ENCODE results near the gene ABCC4. TPM values are rescaled to one million over a fixed set of nuclear protein-coding genes. Genes with fewer than 3 reads are reported as not detected.

The ABCC4 gene
- polyA plus RNA-seq, 1 donor from 2014 or later: 2.4 TPM

DNA sequence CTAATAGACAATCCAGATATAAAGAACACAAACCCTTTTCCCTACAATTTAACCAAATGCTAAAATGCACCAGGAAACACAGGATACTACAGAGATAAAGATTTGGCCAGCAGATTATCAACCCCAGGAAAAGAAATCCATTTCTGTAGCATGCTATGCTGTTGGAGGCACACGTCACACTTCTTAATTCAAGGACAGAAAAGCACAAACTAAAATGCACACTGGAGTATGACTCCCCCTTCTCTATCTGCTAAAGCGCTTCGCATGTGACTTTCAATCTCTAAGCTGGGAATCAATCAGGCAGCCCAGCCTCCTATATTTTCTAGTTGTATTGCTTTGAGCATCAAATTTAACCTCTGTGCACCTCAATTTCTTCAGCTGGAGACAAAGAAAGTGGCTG, 22.2 kb downstream of the ABCC4 start:
- H3K27me3 ChIP-seq (ENCODE audit: insufficient read depth, low read depth, low read length): no peaks in the 10 kb centered on the region
- H3K9me3 ChIP-seq (ENCODE audit: low read length): no peaks in the 10 kb centered on the region
- H3K4me2 ChIP-seq (ENCODE audit: low read length): no peak overlapping the region
- H3K79me2 ChIP-seq (replicated peaks; ENCODE audit: insufficient read depth, low read length): no peaks in the 10 kb centered on the region
- H3K4me3 ChIP-seq (ENCODE audit: low read length): no peak overlapping the region
- no peaks in the 10 kb centered on the region for H3K36me3 ChIP-seq (ENCODE audit: insufficient read depth, low read length)
- no peak overlapping the region for H3K9ac ChIP-seq (ENCODE audit: low read length)
- TF ChIP-seq EZH2 (IDR thresholded peaks at IDR 0.05; ENCODE audit: borderline replicate concordance, insufficient read depth, low read length, poor library complexity, severe bottlenecking): no peak
- TF ChIP-seq RAD21 (conservative IDR thresholded peaks at IDR 0.05): no peak
- TF ChIP-seq, protein P1, sequence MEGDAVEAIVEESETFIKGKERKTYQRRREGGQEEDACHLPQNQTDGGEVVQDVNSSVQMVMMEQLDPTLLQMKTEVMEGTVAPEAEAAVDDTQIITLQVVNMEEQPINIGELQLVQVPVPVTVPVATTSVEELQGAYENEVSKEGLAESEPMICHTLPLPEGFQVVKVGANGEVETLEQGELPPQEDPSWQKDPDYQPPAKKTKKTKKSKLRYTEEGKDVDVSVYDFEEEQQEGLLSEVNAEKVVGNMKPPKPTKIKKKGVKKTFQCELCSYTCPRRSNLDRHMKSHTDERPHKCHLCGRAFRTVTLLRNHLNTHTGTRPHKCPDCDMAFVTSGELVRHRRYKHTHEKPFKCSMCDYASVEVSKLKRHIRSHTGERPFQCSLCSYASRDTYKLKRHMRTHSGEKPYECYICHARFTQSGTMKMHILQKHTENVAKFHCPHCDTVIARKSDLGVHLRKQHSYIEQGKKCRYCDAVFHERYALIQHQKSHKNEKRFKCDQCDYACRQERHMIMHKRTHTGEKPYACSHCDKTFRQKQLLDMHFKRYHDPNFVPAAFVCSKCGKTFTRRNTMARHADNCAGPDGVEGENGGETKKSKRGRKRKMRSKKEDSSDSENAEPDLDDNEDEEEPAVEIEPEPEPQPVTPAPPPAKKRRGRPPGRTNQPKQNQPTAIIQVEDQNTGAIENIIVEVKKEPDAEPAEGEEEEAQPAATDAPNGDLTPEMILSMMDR (IDR thresholded peaks at IDR 0.05; ENCODE audit: poor library complexity, severe bottlenecking): no peak
- no peak for TF ChIP-seq MXI1 (conservative IDR thresholded peaks at IDR 0.05; ENCODE audit: poor library complexity, severe bottlenecking)
- no peak for TF ChIP-seq SMC3 (conservative IDR thresholded peaks at IDR 0.05; ENCODE audit: poor library complexity)
- H3F3A ChIP-seq (ENCODE audit: insufficient read depth, low read length, poor library complexity, severe bottlenecking): no peaks in the 10 kb centered on the region
- H3K9me2 ChIP-seq (ENCODE audit: insufficient read depth, low read length): no peaks in the 10 kb centered on the region
- H2AFZ ChIP-seq (ENCODE audit: low read depth, low read length): no peak overlapping the region
- no peak overlapping the region for H3K27ac ChIP-seq (ENCODE audit: low read length)
- no peaks in the 10 kb centered on the region for H4K20me1 ChIP-seq (ENCODE audit: insufficient read depth)

DNA sequence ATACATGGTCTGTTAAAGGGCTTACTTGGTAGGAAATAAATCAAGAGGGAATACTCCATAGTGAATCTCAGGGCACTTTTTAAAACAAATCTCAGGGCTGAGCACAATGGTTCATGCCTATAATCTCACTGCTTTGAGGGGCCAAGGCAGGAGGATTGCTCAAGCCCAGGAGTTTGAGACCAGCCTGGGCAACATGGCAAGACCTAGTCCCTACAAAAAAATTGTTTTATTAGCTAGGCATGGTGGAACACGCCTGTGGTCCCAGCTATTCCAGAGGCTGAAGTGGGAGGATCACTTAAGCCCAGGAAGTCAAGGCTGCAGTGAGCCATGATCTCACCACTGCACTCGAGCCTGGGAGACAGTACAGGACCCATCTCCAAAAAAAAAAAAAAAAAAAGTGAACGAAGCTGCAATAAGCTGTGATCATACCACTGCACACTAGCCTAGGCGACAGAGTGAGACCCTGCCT, 25.2 kb downstream of the ABCC4 start:
- no peaks in the 10 kb centered on the region for H3K9me3 ChIP-seq (ENCODE audit: low read length)
- no peaks in the 10 kb centered on the region for H3F3A ChIP-seq (ENCODE audit: insufficient read depth, low read length, poor library complexity, severe bottlenecking)
- H4K20me1 ChIP-seq (ENCODE audit: insufficient read depth): no peaks in the 10 kb centered on the region
- H3K9ac ChIP-seq (ENCODE audit: low read length): no peak overlapping the region
- H3K27ac ChIP-seq (ENCODE audit: low read length): no peak overlapping the region
- H3K79me2 ChIP-seq (replicated peaks; ENCODE audit: insufficient read depth, low read length): no peaks in the 10 kb centered on the region
- no peak overlapping the region for H3K4me3 ChIP-seq (ENCODE audit: low read length)
- H2AFZ ChIP-seq (ENCODE audit: low read depth, low read length): no peak overlapping the region
- H3K4me2 ChIP-seq (ENCODE audit: low read length): no peak overlapping the region
- TF ChIP-seq SMC3 (conservative IDR thresholded peaks at IDR 0.05; ENCODE audit: poor library complexity) (no peak), MXI1 (conservative IDR thresholded peaks at IDR 0.05; ENCODE audit: poor library complexity, severe bottlenecking) (no peak), EP300 (conservative IDR thresholded peaks at IDR 0.05; ENCODE audit: poor library complexity, severe bottlenecking) (no peak), POLR2AphosphoS5 (IDR thresholded peaks at IDR 0.05) (no peak)
- no peaks in the 10 kb centered on the region for H3K27me3 ChIP-seq (ENCODE audit: insufficient read depth, low read depth, low read length)
- H3K36me3 ChIP-seq (ENCODE audit: insufficient read depth, low read length): no peaks in the 10 kb centered on the region
- no peaks in the 10 kb centered on the region for H3K9me2 ChIP-seq (ENCODE audit: insufficient read depth, low read length)

DNA sequence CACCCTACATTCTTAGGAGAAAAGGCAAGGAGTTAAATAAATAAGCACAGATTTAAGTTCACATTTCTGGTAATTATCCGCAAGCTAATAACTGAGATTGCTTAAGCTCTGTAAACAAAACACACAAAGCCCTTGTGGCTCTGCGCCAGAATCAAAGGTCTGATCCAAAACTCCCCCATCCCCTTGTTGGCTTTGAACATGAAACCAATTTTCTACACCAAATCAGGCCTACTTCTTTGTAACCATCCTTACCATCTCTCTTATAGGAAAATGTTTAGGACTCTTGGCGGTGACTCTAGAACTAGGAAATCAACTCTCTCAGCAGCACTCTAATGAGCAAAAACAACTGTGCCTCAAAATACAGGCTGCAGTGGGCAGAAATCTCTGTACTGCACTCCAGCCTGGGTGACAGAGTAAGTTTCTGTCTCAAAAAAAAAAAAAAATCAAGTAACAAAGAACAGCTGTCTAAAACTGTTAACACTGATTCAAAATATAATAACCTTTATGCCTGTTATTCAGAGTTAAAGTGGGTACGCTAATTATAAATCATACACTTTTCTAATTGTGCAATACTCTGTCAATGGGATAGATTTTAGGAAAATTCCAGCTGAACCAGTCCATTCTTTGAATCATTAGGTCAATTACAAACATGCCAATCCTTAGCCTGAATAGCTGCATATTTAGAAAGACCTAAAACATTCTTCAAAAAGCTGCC, 25.8 kb downstream of the ABCC4 start:
- TF ChIP-seq MXI1 (conservative IDR thresholded peaks at IDR 0.05; ENCODE audit: poor library complexity, severe bottlenecking) (no peak), EZH2 (IDR thresholded peaks at IDR 0.05; ENCODE audit: borderline replicate concordance, insufficient read depth, low read length, poor library complexity, severe bottlenecking) (no peak), SMC3 (conservative IDR thresholded peaks at IDR 0.05; ENCODE audit: poor library complexity) (no peak), POLR2AphosphoS5 (IDR thresholded peaks at IDR 0.05) (no peak), TAF1 (IDR thresholded peaks at IDR 0.05; ENCODE audit: low read depth) (no peak), RAD21 (conservative IDR thresholded peaks at IDR 0.05) (no peak), EP300 (conservative IDR thresholded peaks at IDR 0.05; ENCODE audit: poor library complexity, severe bottlenecking) (no peak)
- TF ChIP-seq, protein P1 (IDR thresholded peaks at IDR 0.05; ENCODE audit: poor library complexity, severe bottlenecking): no peak
- TF ChIP-seq, protein P2, sequence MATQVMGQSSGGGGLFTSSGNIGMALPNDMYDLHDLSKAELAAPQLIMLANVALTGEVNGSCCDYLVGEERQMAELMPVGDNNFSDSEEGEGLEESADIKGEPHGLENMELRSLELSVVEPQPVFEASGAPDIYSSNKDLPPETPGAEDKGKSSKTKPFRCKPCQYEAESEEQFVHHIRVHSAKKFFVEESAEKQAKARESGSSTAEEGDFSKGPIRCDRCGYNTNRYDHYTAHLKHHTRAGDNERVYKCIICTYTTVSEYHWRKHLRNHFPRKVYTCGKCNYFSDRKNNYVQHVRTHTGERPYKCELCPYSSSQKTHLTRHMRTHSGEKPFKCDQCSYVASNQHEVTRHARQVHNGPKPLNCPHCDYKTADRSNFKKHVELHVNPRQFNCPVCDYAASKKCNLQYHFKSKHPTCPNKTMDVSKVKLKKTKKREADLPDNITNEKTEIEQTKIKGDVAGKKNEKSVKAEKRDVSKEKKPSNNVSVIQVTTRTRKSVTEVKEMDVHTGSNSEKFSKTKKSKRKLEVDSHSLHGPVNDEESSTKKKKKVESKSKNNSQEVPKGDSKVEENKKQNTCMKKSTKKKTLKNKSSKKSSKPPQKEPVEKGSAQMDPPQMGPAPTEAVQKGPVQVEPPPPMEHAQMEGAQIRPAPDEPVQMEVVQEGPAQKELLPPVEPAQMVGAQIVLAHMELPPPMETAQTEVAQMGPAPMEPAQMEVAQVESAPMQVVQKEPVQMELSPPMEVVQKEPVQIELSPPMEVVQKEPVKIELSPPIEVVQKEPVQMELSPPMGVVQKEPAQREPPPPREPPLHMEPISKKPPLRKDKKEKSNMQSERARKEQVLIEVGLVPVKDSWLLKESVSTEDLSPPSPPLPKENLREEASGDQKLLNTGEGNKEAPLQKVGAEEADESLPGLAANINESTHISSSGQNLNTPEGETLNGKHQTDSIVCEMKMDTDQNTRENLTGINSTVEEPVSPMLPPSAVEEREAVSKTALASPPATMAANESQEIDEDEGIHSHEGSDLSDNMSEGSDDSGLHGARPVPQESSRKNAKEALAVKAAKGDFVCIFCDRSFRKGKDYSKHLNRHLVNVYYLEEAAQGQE (IDR thresholded peaks at IDR 0.05; ENCODE audit: borderline replicate concordance): no peak
- Histone ChIP-seq H3K4me3 (ENCODE audit: low read length) (no peak overlapping the region), H3K9me3 (ENCODE audit: low read length) (no peaks in the 10 kb centered on the region), H4K20me1 (ENCODE audit: insufficient read depth) (no peaks in the 10 kb centered on the region), H3K79me2 (replicated peaks; ENCODE audit: insufficient read depth, low read length) (no peaks in the 10 kb centered on the region), H3K36me3 (ENCODE audit: insufficient read depth, low read length) (no peaks in the 10 kb centered on the region), H3F3A (ENCODE audit: insufficient read depth, low read length, poor library complexity, severe bottlenecking) (no peaks in the 10 kb centered on the region), H3K9me2 (ENCODE audit: insufficient read depth, low read length) (no peaks in the 10 kb centered on the region), H3K4me2 (ENCODE audit: low read length) (no peak overlapping the region), H3K27me3 (ENCODE audit: insufficient read depth, low read depth, low read length) (no peaks in the 10 kb centered on the region), H2AFZ (ENCODE audit: low read depth, low read length) (no peak overlapping the region), H3K27ac (ENCODE audit: low read length) (no peak overlapping the region), H3K9ac (ENCODE audit: low read length) (no peak overlapping the region)

Measured in neural cell (in vitro differentiated cells).